HG02885 (cell line): ENCODE measurements around the gene KCNQ1.

ENCODE experiments used
- ATAC-seq: cut with Tn5 transposase; IDR thresholded peaks from one replicate; pipeline ENCODE4 v1.9.1; 2021; ENCODE audit warnings: mild to moderate bottlenecking; ENCODE audit not compliant: unreplicated experiment, poor library complexity

The KCNQ1 gene

GRCh38 chr11:2889362-2890273 lies 444.8 kb downstream of the KCNQ1 start:
- no peak for ATAC-seq

- no peak for ATAC-seq
These were observed 445.9 kb downstream of the KCNQ1 start for GRCh38 chr11:2890466-2891294.

GRCh38 chr11:2891326-2892214 lies 446.8 kb downstream of the KCNQ1 start:
- ATAC-seq, result no peak

- ATAC-seq, result no peak
These were observed 447.6 kb downstream of the KCNQ1 start for GRCh38 chr11:2892215-2892966.

- no peak for ATAC-seq
These were observed 448.2 kb downstream of the KCNQ1 start for GRCh38 chr11:2892967-2893528.

- ATAC-seq, result no peak
These were observed 449.1 kb downstream of the KCNQ1 start for GRCh38 chr11:2893935-2894334.

- ATAC-seq, result no peak
These were observed 451.2 kb downstream of the KCNQ1 start for GRCh38 chr11:2896047-2896446.

- no peak for ATAC-seq
These were observed 452.2 kb downstream of the KCNQ1 start for GRCh38 chr11:2897048-2897447.

- no peak for ATAC-seq
These were observed 453.7 kb downstream of the KCNQ1 start for GRCh38 chr11:2898366-2899079.
